ENCODE data around the gene WAC.

Gene WAC

GRCh38 chr10:28669227-28670173, 136.6 kb downstream of the WAC start:
- no peak for DNase-seq

Measured in NCI-H1436 (cell line).